HG02798 (cell line): ENCODE results near the gene SPG7.
"Not testable (repeated sequence)": the region's sequence is repeated elsewhere in the genome, so short reads cannot be mapped to it uniquely, and the experiment has no call there.

Experiments
- ATAC-seq: cut with Tn5 transposase; IDR thresholded peaks from one replicate; pipeline ENCODE4 v1.9.1; 2021; ENCODE audit warnings: mild to moderate bottlenecking; ENCODE audit not compliant: unreplicated experiment, poor library complexity

Gene SPG7

DNA sequence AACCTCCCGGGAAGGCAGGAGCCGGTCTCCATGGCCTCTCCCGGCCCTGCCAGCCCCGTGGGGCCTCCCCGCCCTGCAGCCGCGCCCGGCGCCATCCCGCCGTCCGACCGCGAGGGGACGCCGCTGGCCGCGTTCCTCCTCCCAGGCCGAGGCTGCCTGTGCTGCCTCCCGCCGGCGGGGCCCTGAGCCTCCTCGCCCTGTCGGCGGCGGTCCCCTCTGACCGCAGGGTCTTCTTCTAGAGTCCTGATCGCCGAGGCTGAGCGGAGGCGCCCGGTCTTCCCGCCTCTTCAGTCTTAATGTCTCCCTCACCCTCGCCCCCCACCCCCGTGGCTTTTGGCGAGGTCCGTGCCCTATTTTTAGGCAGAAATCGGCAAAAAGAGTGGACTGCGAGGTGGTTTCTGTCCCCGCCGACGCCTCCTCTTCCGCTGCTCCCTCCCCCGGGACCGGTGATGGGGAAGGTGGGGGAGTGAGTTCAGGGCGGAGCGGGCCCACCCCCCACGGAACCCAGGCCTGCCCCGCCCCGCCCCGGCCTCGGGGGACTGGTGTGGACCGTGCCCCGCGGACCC is 66.6 kb downstream of the SPG7 start:
- peak; percentile 53 for ATAC-seq

DNA sequence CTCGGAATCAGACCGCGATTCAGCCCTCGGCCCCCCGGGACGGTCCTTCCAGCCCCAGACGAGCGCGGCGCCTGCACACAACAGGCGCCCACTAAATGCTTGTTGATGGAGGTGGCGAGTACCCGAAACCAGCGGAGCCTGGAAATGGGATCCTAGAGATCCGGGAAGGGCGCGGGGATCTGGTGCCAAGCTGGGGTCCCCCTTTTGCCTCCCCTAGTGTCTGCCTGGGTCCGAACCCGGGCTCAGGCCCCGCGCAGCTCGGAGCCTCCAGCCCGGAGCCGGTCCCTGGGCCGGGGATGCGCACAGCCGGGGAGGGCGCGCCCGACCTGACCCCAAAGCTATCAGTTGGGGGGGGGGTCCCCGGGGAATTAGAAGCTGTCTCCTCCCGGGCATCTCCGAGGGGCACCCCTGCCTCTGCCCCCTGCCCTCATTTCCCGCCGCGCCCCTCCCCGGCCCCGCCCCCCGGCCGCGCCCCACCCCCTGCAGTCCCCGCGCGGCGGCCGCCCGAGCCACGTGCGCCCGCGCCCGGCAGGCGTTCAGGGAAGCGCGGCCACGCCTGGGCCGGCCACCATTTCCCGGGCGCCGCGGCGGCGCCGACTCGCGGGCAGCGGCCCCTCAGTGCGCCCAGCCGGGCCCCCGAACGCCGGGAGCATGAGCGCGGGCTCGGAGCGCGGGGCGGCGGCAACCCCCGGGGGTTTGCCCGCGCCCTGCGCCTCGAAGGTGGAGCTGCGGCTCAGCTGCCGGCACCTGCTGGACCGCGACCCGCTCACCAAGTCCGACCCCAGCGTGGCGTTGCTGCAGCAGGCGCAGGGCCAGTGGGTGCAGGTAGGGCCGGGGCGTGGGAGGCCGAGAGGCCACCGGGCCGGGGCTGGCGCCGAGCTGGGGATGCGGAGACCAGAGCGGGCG is 67.3 kb downstream of the SPG7 start, which contains the start of gene CPNE7:
TSS of gene CPNE7 (plus strand) at position 512 of the 906 bp plus-strand sequence. CDS start at position 652, 140 bp downstream.
- no peak for ATAC-seq

DNA sequence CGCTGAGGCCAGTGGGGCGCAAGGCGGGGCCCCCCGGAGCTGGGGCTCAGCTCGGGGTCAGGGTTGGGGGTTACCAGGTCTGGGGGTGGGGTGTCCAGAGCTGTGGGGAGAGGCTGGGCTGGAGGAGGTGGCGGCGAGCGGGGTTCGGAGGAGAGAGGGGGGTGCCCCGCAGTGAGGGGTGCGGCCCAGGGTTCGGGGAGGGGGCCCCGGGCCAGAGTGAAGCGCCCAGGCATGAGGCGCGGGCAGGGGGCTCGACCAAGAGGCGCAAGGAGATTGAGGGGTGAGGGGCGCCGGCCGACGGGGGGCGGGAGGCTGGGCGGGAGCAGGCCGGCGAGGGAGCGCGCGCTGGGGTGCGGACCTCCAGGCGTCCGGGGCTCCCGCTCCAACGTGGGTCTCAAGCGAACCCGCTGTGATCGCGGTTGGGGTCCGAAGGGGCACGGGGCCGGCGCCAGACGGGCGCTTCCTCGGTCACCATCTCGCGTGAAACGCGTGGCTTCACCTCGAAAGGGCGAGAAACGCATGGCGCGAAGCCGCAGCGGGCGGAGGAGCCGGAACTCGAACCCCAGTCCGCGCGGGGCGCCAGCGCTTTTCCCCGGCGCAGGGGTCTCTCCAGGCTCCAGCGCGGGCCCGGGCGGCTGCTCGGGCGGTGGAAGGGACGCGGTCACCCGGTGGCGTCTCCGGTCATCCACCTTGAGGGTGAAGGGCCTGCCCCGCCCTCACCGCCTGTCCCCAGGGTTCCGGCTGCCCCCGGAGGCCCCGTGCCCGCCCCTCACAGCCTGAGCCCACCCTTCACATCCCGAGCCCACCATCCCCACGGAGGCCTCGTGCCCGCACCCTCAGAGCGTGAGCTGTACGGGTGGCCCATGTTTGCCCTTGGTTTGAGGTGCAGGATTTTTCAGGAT is 68.2 kb downstream of the SPG7 start:
- no peak for ATAC-seq

DNA sequence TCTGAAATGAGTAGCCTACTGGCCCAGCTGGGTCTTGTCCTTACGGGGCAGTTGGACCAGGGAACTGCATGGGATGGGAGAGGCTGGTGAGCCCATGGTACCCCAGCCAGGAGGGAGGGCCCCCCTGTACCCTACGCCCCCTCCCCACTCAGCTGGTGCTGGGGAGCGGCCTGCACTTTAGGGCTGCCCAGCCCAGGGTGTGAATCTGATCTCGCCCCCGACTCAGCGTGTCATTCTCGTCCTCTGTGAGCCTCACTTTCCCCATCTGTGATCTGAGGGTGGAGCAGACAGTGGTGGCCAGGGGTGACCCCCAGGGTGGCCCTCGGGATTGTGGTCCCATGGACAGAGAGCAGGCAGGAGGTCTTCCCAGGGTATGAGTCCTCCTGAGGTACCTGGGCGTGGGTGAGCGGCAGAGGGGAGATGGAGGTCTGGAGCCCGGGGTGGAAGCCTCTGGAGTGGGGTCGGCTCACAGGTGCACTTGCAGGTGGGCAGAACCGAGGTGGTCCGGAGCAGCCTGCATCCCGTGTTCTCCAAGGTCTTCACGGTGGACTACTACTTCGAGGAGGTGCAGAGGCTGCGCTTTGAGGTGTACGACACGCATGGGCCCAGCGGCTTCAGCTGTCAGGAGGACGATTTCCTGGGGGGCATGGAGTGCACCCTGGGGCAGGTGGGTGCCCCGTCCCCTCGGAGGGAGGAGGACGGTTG is 69.0 kb downstream of the SPG7 start:
- no peak for ATAC-seq

DNA sequence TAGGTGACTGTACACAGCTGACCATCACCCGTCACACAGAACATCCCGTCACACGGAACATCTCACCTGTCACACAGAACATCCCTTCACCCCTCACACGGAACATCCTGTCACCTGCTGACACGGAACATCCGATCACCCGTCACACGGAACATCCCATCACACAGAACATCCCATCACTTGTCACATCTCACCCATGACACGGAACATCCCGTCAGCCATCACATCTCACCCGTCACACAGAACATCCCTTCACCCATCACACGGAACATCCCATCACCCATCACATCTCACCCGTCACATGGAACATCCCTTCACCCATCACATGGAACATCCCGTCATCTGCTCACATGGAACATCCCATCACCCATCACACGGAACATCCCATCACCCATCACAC is 71.1 kb downstream of the SPG7 start:
- ATAC-seq: no peak

DNA sequence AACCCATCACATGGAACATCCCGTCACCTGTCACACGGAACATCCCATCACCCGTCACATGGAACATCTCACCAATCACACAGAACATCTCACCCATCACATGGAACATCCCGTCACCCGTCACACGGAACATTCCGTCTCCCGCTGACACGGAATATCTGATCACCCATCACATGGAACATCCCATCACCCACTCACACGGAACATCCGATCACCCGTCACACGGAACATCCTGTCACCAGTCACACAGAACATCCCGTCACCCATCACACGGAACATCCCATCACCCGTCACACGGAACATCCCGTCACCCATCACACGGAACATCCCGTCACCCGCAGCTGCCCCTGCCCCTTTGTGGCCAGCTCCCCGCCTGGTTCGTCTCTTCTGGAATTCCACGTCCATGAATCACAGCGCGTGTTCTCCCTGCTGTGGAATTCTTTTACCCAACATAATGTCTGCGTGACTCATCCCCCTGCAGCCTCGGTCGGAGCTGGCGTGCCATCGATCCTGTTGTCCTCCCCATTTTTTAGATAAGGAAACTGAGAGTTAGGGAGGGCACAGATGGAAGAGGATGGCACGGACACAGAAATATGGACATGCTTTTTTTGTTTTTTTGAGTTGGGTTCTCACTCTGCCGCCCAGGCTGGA is 73.0 kb downstream of the SPG7 start:
- no peak for ATAC-seq

DNA sequence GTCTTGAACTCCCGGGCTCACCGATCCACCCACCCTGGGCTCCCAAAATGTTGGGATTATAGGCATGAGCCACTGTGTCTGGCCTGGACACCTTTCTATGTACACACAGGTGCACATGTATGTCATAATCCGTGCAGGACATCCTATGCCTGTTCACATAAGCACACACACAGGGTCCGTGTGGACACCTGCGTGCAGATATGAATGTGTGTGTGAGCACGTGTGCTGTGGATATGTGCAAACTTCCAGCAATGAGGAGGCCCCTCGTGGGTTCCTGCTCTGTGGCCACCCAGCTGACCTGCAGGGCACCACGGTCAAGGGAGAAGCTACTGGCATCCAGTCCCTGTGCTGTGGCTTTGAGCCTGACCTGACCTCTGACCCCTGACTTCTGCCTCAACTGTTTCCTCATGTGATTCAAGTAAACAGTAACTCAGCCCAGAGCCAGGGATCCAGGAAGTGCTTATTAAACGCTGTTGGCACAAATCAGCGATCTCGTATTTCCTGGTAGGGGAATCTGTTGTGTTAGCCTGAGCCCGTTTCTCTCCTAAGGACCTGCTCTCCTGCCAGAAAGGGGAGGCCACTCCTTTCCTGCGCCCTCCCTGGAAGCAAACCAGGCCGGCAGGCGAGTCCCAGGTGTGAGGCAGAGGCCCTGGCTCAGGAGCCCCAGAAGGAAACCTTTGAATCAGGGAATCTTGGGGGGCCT is 73.8 kb downstream of the SPG7 start:
- no peak for ATAC-seq

DNA sequence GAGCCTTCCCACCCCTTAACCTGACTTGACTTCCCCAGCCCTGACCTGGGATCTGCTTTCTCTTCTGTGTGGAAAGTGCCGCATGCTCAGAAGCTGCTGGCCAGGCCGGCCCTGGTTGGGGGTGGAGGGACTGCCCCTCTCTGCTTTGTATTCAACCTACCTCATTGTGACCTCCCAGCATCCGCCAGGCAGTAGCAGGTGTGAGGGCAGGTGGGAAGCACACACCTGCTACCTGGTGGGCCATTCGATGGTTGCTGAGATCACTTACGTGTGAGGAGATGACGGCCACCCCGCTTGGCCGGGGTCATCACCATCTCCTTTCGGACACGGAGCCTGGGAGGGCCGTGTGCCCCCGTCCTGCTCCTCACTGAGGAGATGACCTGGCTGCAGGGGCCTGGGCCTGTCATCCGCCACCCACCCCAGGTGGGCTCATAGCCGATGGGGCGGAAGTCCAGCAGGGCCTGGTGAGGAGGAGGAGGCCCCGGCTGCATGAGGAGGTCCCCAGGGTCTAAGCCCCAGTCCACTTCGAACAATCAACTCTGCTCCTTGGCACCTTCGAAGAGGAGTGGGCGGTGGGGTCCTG is 74.5 kb downstream of the SPG7 start:
- no peak for ATAC-seq

DNA sequence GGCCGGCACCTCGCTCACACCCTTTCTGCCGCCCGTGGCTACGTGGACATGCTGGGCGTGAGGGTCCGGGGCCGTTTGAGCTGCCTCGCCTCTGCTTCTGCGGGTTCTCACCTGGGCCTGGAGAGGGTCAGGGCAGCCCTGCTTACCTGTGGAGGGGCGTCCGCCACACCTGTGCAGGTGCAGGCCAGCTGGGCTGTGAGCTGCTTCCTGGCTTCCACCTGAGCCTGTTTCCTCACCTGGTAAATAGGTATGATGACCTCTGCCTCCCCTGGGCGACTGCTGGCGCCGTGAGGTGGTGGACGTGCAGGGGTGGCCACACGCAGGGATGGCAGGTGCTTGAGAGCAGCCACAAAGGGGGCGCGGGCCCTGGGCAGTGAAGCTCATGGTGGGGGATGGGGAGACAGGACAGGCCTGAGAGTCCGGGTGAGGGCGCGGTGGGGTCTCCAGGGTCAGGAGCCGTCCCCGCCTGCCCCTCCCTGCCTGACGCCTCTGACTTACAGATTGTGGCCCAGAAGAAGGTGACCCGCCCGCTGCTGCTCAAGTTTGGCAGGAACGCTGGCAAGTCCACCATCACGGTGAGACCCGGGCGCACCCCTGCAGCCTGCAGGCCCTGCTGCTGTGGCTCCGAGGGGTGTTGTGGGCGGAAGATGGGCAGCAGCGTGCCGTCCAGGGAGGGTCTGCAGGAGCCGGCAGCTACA is 75.1 kb downstream of the SPG7 start:
- no peak for ATAC-seq

DNA sequence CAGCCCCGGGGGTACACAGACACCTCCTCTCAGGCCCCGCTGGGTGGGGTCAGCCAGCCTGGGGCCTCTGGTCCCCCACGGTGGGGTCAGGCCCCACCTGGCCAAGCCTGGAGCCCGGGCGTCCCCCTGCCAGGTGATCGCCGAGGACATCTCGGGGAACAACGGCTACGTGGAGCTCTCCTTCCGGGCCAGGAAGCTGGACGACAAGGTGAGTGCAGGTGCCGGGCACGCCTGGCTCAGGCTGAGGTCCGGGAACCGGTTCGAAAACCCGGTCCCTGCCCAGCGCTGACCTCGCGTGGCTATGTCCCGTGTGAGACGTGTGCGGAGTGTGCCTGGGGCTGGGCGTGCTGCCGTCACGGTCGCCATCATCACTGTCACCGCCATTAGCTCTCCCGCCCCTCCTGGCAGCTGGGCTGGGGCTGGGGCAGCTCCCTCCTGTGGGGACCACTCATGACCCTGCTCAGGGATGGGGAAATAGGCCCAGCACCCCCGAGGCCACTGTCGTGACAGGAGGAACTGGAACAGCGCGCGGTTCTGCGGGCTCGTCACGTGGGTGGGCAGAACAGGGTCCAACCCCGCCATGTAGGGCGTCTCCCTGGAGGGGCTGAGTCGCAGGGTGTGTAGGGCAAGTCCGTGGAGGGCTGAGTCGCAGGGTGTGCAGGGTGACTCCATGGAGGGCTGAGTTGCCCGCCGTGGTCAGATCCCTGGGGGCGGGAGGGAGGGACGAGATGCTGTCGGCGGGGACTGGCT is 75.9 kb downstream of the SPG7 start:
- no peak for ATAC-seq

DNA sequence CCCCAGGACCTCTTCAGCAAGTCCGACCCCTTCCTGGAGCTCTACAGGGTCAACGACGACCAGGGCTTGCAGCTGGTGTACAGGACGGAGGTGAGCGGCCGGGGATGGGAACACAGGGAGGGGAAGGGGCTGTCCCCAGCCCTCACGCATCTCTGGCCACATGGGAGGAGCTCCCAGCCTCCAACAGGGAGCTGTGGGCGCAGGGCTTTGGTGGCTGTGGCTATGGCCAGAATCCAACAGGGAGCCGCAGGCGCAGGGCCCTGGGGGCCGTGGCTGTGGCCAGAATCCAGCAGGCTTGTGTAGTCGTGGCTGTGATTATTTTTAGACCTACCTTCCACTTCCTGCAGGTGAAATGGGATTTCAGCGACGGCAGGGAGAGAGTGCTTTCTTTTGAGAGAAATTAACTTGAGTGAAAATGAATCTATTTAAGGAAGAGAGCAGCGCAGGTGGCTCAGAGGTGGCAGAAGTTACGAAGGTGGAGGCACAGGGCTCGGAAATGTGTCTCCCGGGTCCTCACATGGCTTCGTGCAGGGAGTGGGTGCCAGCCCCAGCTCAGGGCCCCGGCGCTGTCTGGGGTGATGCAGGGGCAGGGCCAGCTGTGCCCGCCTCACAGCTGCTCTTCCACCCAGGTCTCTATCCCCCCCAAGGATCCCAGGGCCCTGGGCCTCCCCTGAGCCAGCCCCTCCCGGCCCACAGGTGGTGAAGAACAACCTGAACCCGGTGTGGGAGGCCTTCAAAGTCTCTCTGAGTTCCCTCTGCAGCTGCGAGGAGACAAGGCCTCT is 76.8 kb downstream of the SPG7 start:
- no peak for ATAC-seq

DNA sequence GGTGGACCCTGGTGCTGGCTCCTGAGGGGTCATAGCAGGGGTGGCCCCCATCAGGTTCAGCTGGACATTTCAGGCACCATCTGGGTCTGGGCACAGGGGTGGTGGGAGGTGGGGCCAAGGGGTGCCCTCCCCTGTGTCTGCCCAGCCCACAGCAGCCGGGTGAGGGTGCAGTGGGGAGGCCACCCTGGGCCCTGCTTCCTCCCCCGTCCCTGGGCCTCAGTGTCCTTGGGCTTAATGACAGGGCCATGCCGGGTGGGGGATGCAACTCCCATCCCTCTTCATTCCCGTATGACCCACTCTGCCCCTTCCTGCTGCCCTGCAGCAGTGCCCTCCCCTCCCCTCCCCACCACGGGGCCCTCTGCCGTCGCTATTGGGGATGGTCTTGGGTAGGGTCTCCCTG is 78.0 kb downstream of the SPG7 start:
- no peak for ATAC-seq

DNA sequence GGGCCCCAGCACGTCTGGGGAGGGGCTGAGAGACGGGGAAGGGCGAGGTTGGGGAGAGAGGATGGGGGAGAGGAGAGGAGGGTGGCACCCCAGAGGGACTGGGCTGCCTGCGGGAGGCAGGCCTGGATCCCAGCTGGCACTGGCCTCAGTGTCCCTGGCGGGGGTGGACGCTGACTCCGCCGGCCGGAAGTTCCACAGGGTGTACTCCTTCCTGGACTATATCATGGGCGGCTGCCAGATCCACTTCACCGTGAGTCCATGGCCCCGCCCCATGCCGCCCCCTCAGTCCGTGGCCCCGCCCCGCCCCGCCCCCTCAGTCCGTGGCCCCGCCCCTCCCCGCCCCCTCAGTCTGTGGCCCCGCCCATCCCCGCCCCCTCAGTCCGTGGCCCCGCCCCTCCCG is 78.7 kb downstream of the SPG7 start:
- no peak for ATAC-seq

DNA sequence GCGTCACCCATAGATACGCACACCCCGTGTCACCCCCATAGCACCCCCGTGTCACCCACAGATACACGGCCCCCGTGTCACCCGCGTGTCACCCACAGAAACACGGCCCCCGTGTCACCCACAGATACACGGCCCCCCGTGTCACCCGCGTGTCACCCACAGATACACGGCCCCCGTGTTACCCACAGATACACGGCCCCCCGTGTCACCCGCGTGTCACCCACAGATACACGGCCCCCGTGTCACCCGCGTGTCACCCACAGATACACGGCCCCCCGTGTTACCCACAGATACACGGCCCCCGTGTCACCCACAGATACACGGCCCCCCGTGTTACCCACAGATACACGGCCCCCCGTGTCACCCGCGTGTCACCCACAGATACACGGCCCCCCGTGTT is 79.5 kb downstream of the SPG7 start:
- not testable (repeated sequence) for ATAC-seq

DNA sequence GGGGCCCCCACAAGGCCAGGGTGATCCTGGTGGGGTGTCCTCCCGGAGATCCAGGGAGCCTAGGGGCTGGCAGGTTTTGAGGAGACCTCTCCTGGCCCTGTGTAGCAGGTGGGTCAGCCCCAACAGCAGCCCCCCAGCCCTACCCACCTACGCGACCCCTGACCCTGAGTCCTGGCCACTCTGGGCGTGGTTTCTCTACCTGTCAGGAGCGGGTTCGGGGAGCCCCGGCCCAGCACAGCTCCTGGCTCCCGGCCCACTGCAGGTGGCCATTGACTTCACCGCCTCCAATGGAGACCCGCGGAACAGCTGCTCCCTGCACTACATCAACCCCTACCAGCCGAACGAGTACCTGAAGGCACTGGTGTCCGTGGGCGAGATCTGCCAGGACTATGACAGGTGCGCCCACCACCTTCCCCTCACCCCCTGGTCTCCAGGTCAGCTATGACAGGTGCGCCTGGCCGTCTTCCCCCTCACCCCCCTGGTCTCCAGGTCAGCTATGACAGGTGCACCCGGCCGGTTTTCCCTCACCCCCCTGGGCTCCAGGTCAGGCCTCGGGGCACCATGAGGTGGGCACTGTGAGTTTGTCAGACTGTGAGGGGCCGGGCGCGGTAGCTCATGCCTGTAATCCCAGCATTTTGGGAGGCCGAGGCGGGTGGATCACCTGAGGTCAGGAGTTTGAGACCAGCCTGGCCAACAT is 80.4 kb downstream of the SPG7 start:
- no peak for ATAC-seq

DNA sequence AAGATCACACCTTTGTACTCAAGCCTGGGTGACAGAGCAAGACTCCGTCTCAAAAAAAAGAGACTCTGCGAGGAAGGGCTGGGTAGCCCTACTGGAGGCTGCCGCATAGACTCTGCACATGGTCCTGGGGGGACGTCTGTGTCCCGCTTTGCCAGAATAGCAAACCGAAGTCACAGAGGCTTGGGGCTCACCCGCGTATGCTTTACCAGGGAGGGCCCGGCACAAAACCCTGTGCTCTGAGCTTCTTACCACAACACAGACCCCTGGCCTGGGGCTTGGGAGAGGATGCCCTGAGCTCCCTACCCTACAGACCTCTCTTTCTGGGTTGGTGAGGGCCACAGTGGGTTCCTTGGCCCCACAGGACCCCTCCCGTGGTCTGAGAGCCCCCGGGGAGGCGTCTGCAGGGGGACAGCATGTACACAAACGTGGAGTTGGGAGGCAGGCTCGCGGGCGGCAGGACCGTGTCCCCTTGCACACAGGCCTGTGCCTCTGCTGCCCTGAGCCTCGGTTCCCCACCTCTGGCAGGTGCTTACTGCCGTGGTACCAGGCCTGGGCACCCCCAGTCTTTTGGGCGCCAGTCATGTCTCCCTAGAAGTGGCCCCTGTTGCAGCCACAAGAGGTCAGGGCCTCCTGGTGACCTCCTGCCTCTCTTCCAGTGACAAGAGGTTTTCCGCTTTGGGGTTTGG is 81.2 kb downstream of the SPG7 start:
- no peak for ATAC-seq
